ENCODE results near the gene IMPA2. TPM values are rescaled to one million over a fixed set of nuclear protein-coding genes. Genes with fewer than 3 reads are reported as not detected.

Gene IMPA2
- total and polyA plus RNA-seq, 2 of the 13 experiments (the other 11 are each of a cell fraction or from before 2014, with no cell fraction given): 37.8 to 71.8 TPM

GRCh38 chr18:12038639-12039539 is 57.6 kb downstream of the IMPA2 start (continued):
- peak; percentile 38 for TF ChIP-seq CBX1 (IDR thresholded peaks at IDR 0.05; ENCODE audit: low read depth)
- TF ChIP-seq NCOA2 (CRISPR knock-in tag; IDR thresholded peaks at IDR 0.05): 0 out of 2 replicates have a peak, but pooled peaks have one; percentile 27
- TF ChIP-seq ZNF256 (CRISPR knock-in tag; conservative IDR thresholded peaks at IDR 0.05): 0 out of 2 replicates have a peak, but pooled peaks have one; percentile 47
- 0 out of 2 replicates have a peak, but pooled peaks have one; percentile 46 for TF ChIP-seq GLI4 (CRISPR knock-in tag; IDR thresholded peaks at IDR 0.05; ENCODE audit: borderline replicate concordance)
- TF ChIP-seq BCL6 (CRISPR knock-in tag; IDR thresholded peaks at IDR 0.05): peak; percentile 55; the same call in 1 of the 2 replicates
- peak; percentile 92 for TF ChIP-seq ZNF598 (CRISPR knock-in tag; IDR thresholded peaks at IDR 0.05; ENCODE audit: borderline replicate concordance)
- TF ChIP-seq ZNF274 (CRISPR knock-in tag; IDR thresholded peaks at IDR 0.05): peak; percentile 94
- TF ChIP-seq SALL1 (CRISPR knock-in tag; IDR thresholded peaks at IDR 0.05): peak; percentile 81
- no peak for TF ChIP-seq ZNF280D (CRISPR knock-in tag; IDR thresholded peaks at IDR 0.05)
- TF ChIP-seq SNAPC5 (CRISPR knock-in tag; IDR thresholded peaks at IDR 0.05; ENCODE audit: borderline replicate concordance): 0 out of 2 replicates have a peak, but pooled peaks have one; percentile 40
- TF ChIP-seq FOXA3 (CRISPR knock-in tag; IDR thresholded peaks at IDR 0.05): peak; percentile 37; the same call in 1 of the 2 replicates
- TF ChIP-seq ZNF362 (CRISPR knock-in tag; IDR thresholded peaks at IDR 0.05; ENCODE audit: borderline replicate concordance): peak; percentile 68; the same call in 1 of the 2 replicates
- 0 out of 2 replicates have a peak, but pooled peaks have one; percentile 17 for TF ChIP-seq HMG20B (CRISPR knock-in tag; conservative IDR thresholded peaks at IDR 0.05)
- TF ChIP-seq ZNF850 (CRISPR knock-in tag; conservative IDR thresholded peaks at IDR 0.05): no peak
- peak; percentile 68; the same call in 1 of the 2 replicates for TF ChIP-seq TFDP1 (CRISPR knock-in tag; IDR thresholded peaks at IDR 0.05; ENCODE audit: borderline replicate concordance)
- no peak for TF ChIP-seq GATA4 (IDR thresholded peaks at IDR 0.05; ENCODE audit: borderline replicate concordance, low read depth)
- peak; percentile 90 for TF ChIP-seq HNF1B (CRISPR knock-in tag; IDR thresholded peaks at IDR 0.05)
- no peak for TF ChIP-seq MAF1 (CRISPR knock-in tag; IDR thresholded peaks at IDR 0.05; ENCODE audit: borderline replicate concordance)
- no peak for TF ChIP-seq CBX2 (IDR thresholded peaks at IDR 0.05; ENCODE audit: low read depth, low read length)
- 0 out of 2 replicates have a peak, but pooled peaks have one; percentile 11 for TF ChIP-seq CBX2 (CRISPR knock-in tag; IDR thresholded peaks at IDR 0.05; ENCODE audit: low read depth)

Data from HepG2 (cell line).